TTC549 (cell line): ENCODE results near the gene RTL9.
"Not testable (repeated sequence)": the region's sequence is repeated elsewhere in the genome, so short reads cannot be mapped to it uniquely, and the experiment has no call there.

Source experiments
- FAIRE-seq: peaks from 2 replicates; lab custom pipeline; 2012; peaks lifted over from hg19 to GRCh38; lab: Jason Lieb, UNC

Gene RTL9

GRCh38 chrX:110346681-110347080 lies 12.0 kb upstream of the RTL9 start:
- no peak for FAIRE-seq

- FAIRE-seq = no peak
Observed at GRCh38 chrX:110359273-110359672, 625 bp downstream of the RTL9 start.

- no peak for FAIRE-seq
Observed at GRCh38 chrX:110363244-110363643, 4.6 kb downstream of the RTL9 start.

- no peak for FAIRE-seq
Observed at GRCh38 chrX:110373310-110373709, 14.7 kb downstream of the RTL9 start.

- FAIRE-seq = no peak
Observed at GRCh38 chrX:110374559-110374958, 15.9 kb downstream of the RTL9 start.

- FAIRE-seq = no peak
Observed at GRCh38 chrX:110381216-110381615, 22.6 kb downstream of the RTL9 start.

- FAIRE-seq = no peak
Observed at GRCh38 chrX:110383414-110383813, 24.8 kb downstream of the RTL9 start.

GRCh38 chrX:110384490-110384889 lies 25.8 kb downstream of the RTL9 start:
- no peak for FAIRE-seq

GRCh38 chrX:110389570-110389969 lies 30.9 kb downstream of the RTL9 start:
- no peak for FAIRE-seq

- FAIRE-seq = no peak
Observed at GRCh38 chrX:110391086-110391485, 32.4 kb downstream of the RTL9 start.

GRCh38 chrX:110394651-110395050 lies 36.0 kb downstream of the RTL9 start:
- no peak for FAIRE-seq

- no peak for FAIRE-seq
Observed at GRCh38 chrX:110395877-110396276, 37.2 kb downstream of the RTL9 start.

- no peak for FAIRE-seq
Observed at GRCh38 chrX:110396735-110397134, 38.1 kb downstream of the RTL9 start.

- no peak for FAIRE-seq
Observed at GRCh38 chrX:110397339-110397738, 38.7 kb downstream of the RTL9 start.

GRCh38 chrX:110397904-110398303 lies 39.3 kb downstream of the RTL9 start:
- FAIRE-seq = no peak

GRCh38 chrX:110399497-110399896 lies 40.8 kb downstream of the RTL9 start:
- FAIRE-seq = no peak

GRCh38 chrX:110399966-110400365 lies 41.3 kb downstream of the RTL9 start:
- FAIRE-seq = no peak

GRCh38 chrX:110401135-110401534 lies 42.5 kb downstream of the RTL9 start:
- FAIRE-seq = no peak

GRCh38 chrX:110402091-110402849 lies 43.6 kb downstream of the RTL9 start:
- FAIRE-seq = no peak

- FAIRE-seq = no peak
Observed at GRCh38 chrX:110402850-110403221, 44.2 kb downstream of the RTL9 start.

- FAIRE-seq = no peak
Observed at GRCh38 chrX:110403441-110404238, 45.0 kb downstream of the RTL9 start.

GRCh38 chrX:110404376-110404775 lies 45.7 kb downstream of the RTL9 start:
- no peak for FAIRE-seq

- not testable (repeated sequence) for FAIRE-seq
Observed at GRCh38 chrX:110406250-110406649, 47.6 kb downstream of the RTL9 start.

GRCh38 chrX:110406822-110407221 lies 48.2 kb downstream of the RTL9 start:
- no peak for FAIRE-seq
